Measurements from ENCODE around the gene SMARCC2. TPM values are rescaled to one million over a fixed set of nuclear protein-coding genes. Genes with fewer than 3 reads are reported as not detected.
"Not testable (repeated sequence)": the region's sequence is repeated elsewhere in the genome, so short reads cannot be mapped to it uniquely, and the experiment has no call there.

SMARCC2 gene
- total RNA-seq, 1 experiment from 2014 or later = 10.6 TPM

DNA sequence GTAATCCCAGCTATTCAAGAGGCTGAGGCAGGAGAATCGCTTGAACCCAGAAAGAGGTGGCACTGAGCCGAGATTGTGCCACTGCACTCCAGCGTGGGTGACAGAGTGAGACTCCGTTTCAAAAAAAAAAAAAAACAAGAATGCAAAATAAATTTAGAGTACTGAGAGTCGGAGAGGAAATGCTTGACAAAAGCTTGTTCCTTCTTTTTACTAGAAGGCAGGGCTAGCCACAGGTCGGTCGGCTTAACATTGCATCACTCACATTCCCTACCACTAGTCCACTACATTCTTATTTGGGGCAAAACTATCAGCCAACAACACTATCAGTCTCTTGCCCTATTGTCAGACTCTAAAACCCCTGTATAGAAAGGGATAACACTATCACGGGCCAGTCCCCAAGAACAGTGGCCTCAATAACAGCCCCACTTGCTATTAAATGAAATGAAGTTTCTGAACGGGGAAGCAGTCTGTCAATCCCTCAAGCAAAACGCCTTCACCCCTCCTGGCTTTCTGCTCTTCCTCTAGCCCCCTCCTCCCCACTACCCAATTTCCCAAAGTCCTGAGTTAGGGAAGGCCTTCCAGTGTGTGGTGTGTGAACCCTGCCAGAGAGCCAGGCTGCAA, 31.4 kb upstream of the SMARCC2 start:
- H3K27me3 ChIP-seq = no peaks in the 10 kb centered on the region
- H3K36me3 ChIP-seq = peaks cover 13% of the 10 kb centered on the region
- H3K9me3 ChIP-seq = no peaks in the 10 kb centered on the region
- H3K4me3 ChIP-seq = peak overlapping the region; percentile 97
- DNase-seq = no peak

DNA sequence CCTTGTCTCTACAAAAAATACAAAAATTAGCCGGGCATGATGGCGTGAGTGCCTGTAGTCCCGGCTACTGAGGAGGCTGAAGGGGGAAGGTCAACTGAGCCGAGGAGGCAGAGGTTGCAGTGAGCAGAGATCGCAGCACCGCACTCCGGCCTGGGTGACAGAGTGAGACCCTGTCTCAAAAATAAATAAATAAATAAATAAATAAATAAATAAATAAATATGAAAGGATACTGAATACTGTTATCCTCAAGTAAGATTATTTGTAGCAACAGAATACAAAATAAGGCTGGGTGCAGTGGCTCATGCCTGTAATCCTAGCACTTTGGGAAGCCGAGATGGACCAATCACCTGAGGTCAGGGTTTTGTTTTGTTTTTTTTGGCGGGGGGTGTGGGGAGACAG, 30.6 kb upstream of the SMARCC2 start:
- Histone ChIP-seq H3K4me3 (no peak overlapping the region), H3K9me3 (no peaks in the 10 kb centered on the region), H3K36me3 (peaks cover 21% of the 10 kb centered on the region), H3K27me3 (no peaks in the 10 kb centered on the region)
- DNase-seq = no peak

DNA sequence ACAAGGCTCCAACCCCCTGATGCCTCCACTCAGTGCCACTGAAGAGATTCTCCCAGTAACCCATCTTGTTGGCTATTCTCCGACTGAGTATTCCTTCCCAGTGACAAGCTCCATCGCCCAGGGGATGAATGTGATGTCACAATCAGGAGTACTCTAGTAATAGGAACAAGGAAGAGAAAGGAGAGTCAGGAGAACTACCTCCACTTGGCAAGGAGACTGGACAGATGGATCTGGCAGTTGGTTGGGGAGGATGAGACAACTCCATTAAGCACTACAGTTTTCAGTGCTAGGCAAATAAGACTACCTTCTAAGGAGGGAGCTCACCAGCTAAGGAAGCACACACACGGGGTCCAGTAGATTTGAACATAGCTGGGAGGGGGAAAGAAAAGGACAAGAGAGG, 27.2 kb upstream of the SMARCC2 start:
- Histone ChIP-seq H3K36me3 (peaks cover 52% of the 10 kb centered on the region), H3K9me3 (no peaks in the 10 kb centered on the region), H3K4me3 (no peak overlapping the region), H3K27me3 (no peaks in the 10 kb centered on the region)
- no peak for DNase-seq

DNA sequence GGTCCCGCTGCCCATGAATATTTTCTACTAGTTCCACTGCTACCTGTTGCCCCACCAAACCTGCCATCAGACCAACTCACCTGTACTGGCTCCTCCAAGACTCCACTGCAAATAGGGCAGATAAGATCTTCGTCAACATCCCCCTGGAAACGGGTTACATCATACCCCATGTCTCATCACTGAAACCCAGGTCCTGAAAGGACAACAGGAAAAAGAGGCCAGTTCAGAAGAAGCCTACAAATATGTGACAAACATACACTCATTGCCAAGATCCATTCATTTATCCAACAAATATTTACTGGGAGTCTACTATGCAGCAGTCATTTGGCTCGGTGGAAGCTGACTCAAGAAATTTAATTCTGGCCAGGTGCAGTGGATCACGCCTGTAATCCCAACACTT, 24.6 kb upstream of the SMARCC2 start:
- Histone ChIP-seq H3K4me3 (no peak overlapping the region), H3K9me3 (no peaks in the 10 kb centered on the region), H3K27me3 (no peaks in the 10 kb centered on the region), H3K36me3 (peaks cover 74% of the 10 kb centered on the region)
- no peak for DNase-seq

DNA sequence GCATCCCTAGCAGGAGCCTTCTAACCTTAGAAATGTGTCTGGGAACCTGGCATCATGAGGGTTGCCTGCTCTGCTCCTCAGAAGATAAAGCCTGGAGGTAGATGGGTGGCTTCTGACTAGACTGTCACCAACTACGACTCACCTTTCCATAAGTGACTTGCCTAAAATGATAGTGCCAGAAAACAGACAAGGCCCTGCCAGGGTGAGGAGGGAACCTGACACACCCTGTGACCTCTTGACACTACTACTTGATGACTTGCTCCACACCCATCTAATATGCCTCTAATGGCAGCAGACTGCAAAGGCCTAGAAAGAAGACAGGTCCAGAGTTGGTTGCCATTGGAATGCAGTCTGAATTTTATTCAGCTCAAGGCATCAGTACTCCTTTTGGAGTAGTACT, 23.1 kb upstream of the SMARCC2 start:
- Histone ChIP-seq H3K4me3 (no peak overlapping the region), H3K36me3 (peaks cover 82% of the 10 kb centered on the region), H3K9me3 (no peaks in the 10 kb centered on the region), H3K27me3 (no peaks in the 10 kb centered on the region)
- DNase-seq = no peak

DNA sequence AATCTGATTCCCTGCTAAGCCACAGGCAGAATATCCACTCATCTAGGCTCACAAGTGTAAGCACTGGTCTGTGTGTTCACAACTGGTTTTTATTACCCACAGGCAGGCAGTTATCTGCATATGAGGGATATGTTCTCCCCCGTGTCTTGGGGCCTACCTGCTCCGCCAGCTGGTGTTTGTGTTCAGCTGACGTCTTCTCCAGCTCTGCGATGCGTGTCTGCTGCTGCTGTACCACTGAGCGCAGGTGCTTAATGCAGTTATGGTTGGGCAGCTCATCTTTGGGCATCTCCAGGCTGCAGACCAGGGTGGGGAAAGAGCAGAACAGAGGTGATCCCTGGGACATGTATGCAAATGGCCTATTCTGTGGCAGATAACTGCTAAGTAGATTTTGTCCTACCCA, 18.7 kb upstream of the SMARCC2 start:
- no peak for DNase-seq
- Histone ChIP-seq H3K27me3 (no peaks in the 10 kb centered on the region), H3K4me3 (no peak overlapping the region), H3K9me3 (no peaks in the 10 kb centered on the region), H3K36me3 (peaks cover 79% of the 10 kb centered on the region)

DNA sequence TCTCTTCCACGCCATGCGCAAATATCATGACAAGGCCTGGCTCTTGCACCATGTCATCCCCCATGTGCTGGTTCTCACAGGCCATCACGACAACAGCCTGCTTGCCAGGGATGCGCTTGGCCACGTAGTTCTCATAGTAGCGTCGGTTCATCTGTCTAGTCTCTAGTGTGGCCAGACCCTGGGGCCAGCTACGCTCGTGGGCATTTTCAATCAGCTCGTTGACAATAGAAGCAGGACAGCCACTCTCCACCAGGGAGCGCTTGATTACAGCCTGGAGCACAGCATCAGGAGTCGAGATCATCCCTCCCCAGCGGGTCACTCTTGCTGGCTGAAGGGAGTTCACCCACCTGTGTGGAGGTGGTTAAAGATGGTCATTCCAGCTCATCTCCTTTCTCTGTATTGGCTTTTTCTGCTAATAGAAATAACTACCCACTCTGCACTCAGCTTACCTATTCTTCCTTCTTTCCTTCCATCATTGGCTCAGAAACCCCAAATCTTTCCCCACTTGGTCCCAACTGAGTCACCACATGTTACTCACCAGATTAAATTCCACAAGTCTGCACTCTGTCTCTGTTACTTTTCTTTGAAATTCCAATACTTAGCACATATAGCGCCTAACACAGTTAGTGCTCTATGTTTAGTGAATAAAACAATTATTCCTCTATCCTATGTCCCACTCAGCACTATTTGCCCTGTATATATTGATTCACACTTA, 17.3 kb upstream of the SMARCC2 start:
- H3K27me3 ChIP-seq = no peaks in the 10 kb centered on the region
- peaks cover 66% of the 10 kb centered on the region for H3K36me3 ChIP-seq

DNA sequence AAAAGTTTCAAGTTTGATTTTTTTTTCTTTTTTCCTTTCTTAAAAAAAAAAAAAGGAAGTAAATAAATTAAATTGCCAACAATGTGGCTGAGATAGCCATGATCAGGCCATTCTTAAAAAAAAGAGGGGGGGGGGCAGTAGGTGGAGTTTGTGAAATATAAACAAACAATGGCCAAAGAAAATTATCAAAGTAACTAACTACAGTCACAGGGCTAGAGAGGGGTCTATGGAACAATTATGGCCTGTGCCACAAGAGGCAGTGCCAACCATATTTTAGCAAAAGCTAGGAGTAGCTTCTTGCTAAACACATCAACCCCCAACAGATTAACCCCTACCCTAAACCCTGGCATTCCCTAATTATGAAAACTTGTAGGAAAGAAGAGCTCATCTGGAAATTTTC, 16.2 kb upstream of the SMARCC2 start:
- no peaks in the 10 kb centered on the region for H3K9me3 ChIP-seq
- no peak overlapping the region for H3K4me3 ChIP-seq
- DNase-seq = no peak
- no peaks in the 10 kb centered on the region for H3K27me3 ChIP-seq
- H3K36me3 ChIP-seq = peaks cover 54% of the 10 kb centered on the region

More for the DNA sequence above, 17.3 kb upstream of the SMARCC2 start:
- peak; percentile 34 for DNase-seq
- no peak overlapping the region for H3K4me3 ChIP-seq
- no peaks in the 10 kb centered on the region for H3K9me3 ChIP-seq

DNA sequence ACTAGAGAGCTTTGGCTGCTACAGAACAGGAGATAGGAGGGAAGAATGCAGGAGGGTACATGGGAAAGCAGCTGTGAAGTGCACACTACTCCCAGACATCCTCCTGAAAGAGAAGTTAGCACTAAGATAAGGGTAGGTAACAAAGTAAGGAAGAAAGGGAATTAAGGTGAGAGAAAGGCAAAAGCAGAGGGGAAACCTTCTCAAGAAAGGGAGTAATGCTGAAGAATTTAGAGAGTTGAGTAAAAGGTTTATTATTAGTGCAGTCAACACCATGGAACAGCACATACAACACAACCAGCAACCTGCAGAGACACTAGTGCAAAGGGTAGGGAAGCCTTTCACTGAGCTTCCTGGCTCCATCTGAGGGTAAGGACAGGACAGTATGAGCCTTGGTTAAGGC, 15.0 kb upstream of the SMARCC2 start:
- Histone ChIP-seq H3K27me3 (no peaks in the 10 kb centered on the region), H3K36me3 (peaks cover 43% of the 10 kb centered on the region), H3K9me3 (no peaks in the 10 kb centered on the region), H3K4me3 (no peak overlapping the region)
- DNase-seq = no peak

DNA sequence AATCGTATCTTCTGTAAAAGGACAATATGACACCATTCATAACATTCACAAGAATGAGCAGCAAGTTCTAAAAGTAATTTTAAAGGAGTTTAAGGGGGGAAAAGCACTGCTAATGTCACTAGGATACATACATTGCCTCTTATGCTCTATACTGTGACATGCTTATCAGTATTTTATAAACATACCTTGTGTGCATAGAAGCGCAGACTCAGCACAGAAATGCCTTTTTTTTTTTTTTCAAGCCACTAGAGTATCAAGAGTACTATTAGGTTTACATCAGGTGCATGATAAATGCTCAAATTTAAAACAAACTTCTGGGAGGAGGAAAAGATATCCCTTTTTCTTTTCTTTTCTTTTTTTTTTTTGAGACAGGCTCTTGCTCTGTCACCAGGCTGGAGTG, 13.6 kb upstream of the SMARCC2 start:
- Histone ChIP-seq H3K36me3 (peaks cover 32% of the 10 kb centered on the region), H3K27me3 (no peaks in the 10 kb centered on the region), H3K9me3 (no peaks in the 10 kb centered on the region), H3K4me3 (no peak overlapping the region)
- DNase-seq = no peak

DNA sequence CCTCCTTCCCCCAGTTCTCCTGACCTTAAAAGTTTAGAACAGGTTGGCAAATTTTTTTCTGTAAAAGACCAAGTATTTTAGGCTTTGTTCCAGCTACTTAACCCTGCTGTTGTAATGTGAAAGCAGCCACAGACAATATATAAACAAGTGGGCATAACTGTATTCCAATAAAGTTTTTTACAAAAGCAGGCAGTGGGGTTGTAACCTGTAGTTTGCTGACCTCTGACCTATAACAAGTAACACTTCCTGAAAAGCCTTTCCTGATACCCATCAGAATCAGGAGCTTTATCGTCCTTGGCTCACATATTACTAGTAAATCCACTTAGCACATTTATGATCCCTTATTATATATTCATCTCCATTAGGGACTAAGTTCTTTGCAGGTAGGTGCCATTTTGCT, 13.1 kb upstream of the SMARCC2 start:
- Histone ChIP-seq H3K27me3 (no peaks in the 10 kb centered on the region), H3K9me3 (no peaks in the 10 kb centered on the region), H3K36me3 (peaks cover 27% of the 10 kb centered on the region), H3K4me3 (no peak overlapping the region)
- no peak for DNase-seq

DNA sequence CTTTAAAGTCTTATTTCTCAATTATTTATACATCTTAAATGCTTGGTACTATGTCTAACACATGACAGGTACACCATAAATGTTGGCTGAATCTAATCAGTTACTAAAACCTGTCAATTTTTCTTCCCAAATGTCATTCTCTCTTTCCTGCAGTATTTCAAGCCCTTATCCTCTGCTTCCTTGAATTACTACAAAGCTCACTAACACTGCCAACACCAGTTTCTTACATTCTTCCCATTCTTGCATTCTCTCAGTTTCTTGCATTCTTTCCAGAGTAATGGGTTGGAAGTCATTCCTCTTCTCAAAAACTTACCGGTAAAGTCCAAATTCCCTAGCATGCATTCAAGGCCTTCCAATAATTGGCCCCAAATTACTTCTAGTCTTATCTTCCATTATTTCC, 9.6 kb upstream of the SMARCC2 start:
- no peak for DNase-seq
- H3K4me3 ChIP-seq = no peak overlapping the region
- no peaks in the 10 kb centered on the region for H3K36me3 ChIP-seq
- H3K27me3 ChIP-seq = no peaks in the 10 kb centered on the region
- H3K9me3 ChIP-seq = no peaks in the 10 kb centered on the region

DNA sequence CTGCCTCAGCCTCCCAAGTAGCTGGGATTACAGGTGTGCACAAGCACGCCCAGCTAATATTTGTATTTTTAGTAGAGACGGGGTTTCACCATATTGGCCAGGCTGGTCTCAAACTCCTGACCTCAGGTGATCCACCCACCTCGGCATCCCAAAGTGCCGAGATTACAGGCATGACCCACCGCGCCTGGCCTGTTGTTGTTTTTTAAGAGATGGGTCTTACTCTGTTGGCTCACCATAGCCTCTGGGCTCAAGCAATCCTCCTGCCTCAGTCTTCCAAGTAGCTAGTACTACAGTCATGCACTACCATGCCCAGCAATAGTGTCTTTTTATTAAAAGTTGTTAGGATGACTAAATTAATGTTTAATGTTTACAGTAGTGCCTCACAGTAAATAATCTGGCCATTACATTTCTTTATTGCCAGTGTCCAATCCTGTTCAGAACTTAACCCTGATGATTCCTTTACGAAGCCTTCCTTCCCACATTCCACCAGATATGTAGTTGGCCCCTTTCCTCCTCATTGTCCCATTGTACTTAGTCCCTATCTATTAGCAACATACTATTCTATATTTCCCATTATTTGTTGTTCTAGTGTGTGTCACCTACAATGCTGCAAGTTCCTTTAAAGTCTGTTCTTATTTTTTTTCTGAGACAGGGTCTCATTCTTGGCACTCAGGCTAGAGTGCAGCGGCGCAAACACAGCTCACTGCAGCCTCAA, 8.8 kb upstream of the SMARCC2 start:
- no peaks in the 10 kb centered on the region for H3K27me3 ChIP-seq
- no peaks in the 10 kb centered on the region for H3K36me3 ChIP-seq
- no peak overlapping the region for H3K4me3 ChIP-seq
- no peaks in the 10 kb centered on the region for H3K9me3 ChIP-seq
- no peak for DNase-seq

DNA sequence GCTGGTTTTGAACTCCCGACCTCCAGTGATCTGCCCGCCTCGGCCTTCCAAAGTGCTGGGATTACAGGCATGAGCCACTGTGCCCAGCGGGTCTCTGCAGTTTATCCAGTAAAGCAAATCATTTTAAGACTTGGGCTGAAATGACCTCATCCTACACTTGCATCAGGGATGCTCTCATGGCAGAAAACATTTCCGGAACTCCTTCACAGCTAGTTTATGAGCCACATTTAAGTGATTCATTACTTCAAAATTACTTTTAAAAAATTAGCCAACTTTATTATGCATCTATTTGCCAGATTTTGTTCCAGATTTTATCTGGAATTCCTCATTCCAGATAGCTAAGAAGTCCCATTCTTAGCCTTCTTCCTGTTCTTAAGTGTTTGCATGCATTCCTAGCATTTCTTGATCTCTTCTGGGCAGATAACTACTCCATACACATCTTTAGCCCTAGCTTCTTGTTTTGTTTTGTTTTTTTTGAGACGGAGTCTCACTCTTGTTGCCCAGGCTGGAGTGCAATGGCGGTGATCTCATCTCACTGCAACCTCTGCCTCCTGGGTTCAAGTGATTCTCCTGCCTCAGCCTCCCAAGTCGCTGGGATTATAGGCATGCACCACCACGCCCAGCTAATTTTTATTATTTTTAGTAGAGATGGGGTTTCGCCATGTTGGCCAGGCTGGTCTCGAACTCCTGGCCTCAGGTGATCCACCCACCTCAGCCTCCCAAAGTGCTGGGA, 7.7 kb upstream of the SMARCC2 start:
- peak; percentile 84 for DNase-seq
- H3K4me3 ChIP-seq, H3K27me3 ChIP-seq, H3K9me3 ChIP-seq, H3K36me3 ChIP-seq: not testable (repeated sequence)

DNA sequence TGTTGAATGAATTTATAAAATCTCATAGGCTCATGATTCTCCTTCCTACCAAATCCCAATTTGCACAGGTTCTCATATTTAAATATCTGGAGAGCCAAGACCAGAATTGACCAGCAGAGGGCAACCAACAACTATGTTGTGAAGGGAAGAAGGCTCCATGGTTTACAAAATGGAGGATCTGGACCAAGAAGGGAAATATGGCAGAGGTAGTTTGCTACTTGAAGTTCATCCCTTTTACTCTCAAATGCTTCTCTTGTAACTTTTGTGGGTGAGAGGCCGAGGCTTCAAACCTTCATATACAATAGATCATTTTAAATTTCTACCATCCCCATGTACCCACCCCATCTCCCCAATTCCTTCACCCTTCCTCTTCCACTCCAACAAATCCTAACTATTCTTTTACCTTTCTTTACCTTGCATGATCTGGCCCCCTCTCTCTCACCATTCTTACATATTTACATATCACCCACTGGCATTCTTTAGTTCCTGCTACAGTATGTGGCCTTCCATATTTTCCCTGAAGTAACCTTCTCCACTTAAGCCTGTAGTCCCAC, 3.8 kb upstream of the SMARCC2 start:
- peak; percentile 52 for DNase-seq
- H3K36me3 ChIP-seq = no peaks in the 10 kb centered on the region
- no peaks in the 10 kb centered on the region for H3K9me3 ChIP-seq
- H3K4me3 ChIP-seq = no peak overlapping the region
- no peaks in the 10 kb centered on the region for H3K27me3 ChIP-seq

DNA sequence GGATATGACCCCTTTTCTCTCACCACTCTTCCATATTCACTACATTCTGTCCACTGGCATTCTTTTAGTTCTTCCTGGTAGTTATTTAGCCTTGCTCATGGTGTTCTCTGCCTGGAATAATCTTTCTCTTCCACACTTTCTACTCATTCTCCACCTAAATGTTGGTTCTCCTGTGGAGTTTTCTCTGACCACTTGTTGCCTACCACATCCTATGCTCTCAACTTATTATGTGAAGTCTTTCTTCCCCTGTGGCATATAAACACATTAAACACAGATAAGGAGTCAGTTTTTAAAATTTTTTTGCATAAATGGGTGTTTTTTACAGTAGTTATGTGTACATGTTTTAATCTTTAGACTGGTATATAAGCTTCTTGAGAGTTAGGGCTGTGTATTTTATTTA, 3.3 kb upstream of the SMARCC2 start:
- Histone ChIP-seq H3K27me3 (no peaks in the 10 kb centered on the region), H3K36me3 (no peaks in the 10 kb centered on the region), H3K9me3 (no peaks in the 10 kb centered on the region), H3K4me3 (no peak overlapping the region)
- DNase-seq = no peak

DNA sequence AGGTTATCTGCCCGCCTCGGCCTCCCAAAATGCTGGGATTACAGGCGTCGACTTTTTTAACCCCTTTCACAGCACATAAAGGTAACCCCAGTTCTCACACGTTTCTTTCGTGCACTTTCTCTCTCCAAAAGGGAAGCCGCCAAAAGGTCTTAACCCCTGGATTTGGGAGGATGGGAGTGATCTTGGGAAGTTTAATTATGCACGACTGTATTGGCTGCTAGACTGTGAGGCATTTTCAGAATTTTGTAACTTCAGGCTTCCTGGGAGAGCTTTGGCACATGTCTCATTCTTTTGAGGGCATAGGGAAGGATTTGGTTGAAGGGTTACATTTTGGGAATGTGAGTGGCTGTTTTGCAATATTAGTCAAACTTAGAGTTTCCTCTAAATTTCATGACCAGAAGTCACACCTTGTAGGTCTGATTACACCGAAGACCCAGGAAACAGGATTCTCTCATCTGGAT, 1.4 kb upstream of the SMARCC2 start:
- DNase-seq = no peak
- Histone ChIP-seq H3K4me3 (peak overlapping the region; percentile 81), H3K36me3 (peaks cover 17% of the 10 kb centered on the region), H3K9me3 (no peaks in the 10 kb centered on the region), H3K27me3 (no peaks in the 10 kb centered on the region)

Measured in MG63 (cell line).